MM.1S (cell line): ENCODE data around the gene TMEM263.

Experiments
- EZH2 ChIP-seq: fragments of 300-600 bp; sonication (generic); optimal IDR thresholded peaks from 2 replicates; pipeline ENCODE3; 2017; ENCODE audit warnings: low read depth, mild to moderate bottlenecking, antibody characterized with exemption, low read length, mixed read lengths
- TF ChIP-seq, protein P1 (sequence below): fragments of 300-600 bp; sonication (generic); IDR thresholded peaks from 2 replicates; pipeline ENCODE4 v1.5.1; 2016; ENCODE audit warnings: antibody characterized with exemption, low read length, mixed read lengths

DNA sequence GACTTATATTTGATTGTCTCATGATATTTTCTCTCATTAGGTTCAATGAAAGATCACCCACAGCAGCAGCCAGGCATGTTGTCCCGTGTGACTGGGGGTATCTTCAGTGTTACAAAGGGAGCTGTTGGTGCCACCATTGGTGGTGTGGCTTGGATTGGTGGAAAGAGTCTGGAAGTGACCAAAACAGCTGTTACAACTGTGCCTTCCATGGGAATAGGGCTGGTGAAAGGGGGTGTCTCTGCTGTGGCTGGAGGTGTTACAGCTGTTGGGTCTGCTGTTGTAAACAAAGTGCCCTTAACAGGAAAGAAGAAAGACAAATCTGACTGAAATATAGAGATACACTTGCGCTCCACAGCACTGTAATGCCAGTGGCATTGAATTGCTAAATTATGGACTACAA is 15.4 kb downstream of the TMEM263 start:
- TF ChIP-seq, protein P1, sequence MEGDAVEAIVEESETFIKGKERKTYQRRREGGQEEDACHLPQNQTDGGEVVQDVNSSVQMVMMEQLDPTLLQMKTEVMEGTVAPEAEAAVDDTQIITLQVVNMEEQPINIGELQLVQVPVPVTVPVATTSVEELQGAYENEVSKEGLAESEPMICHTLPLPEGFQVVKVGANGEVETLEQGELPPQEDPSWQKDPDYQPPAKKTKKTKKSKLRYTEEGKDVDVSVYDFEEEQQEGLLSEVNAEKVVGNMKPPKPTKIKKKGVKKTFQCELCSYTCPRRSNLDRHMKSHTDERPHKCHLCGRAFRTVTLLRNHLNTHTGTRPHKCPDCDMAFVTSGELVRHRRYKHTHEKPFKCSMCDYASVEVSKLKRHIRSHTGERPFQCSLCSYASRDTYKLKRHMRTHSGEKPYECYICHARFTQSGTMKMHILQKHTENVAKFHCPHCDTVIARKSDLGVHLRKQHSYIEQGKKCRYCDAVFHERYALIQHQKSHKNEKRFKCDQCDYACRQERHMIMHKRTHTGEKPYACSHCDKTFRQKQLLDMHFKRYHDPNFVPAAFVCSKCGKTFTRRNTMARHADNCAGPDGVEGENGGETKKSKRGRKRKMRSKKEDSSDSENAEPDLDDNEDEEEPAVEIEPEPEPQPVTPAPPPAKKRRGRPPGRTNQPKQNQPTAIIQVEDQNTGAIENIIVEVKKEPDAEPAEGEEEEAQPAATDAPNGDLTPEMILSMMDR, result no peak
- no peak for TF ChIP-seq EZH2
